ENCODE results near the gene SEC22C.

The SEC22C gene

DNA sequence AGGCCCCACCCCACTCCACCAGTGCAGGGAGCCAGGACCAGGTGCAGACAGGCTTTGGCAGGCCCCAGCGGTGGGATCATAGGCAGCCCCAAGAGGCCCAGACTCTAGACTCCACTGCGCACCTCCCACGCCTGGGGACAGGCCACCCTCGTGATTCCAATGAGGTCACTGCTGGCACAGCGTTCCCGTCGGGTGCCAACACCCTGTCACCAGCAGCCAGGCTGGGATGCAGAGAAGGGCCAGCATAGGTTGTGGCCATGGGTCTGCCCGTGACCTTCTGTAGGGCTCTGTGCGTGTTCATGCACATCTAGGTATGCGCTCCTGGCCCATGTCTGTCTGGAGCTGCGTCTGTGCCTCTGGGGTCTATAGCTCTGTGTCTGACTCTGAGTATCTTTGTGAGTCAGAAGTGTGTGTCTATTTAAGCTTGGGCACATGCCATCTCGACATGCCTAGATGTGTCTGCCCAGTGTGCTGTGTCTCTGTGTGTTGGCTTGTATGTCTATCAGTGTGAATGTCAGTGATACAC, 66.3 kb downstream of the SEC22C start:
- DNase-seq (ENCODE audit: low read depth): no peak
- no peak overlapping the region for H3K4me3 ChIP-seq (ENCODE audit: low read depth, low read length)
- TF ChIP-seq, protein P1, sequence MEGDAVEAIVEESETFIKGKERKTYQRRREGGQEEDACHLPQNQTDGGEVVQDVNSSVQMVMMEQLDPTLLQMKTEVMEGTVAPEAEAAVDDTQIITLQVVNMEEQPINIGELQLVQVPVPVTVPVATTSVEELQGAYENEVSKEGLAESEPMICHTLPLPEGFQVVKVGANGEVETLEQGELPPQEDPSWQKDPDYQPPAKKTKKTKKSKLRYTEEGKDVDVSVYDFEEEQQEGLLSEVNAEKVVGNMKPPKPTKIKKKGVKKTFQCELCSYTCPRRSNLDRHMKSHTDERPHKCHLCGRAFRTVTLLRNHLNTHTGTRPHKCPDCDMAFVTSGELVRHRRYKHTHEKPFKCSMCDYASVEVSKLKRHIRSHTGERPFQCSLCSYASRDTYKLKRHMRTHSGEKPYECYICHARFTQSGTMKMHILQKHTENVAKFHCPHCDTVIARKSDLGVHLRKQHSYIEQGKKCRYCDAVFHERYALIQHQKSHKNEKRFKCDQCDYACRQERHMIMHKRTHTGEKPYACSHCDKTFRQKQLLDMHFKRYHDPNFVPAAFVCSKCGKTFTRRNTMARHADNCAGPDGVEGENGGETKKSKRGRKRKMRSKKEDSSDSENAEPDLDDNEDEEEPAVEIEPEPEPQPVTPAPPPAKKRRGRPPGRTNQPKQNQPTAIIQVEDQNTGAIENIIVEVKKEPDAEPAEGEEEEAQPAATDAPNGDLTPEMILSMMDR (IDR thresholded peaks at IDR 0.05; ENCODE audit: insufficient read depth, low read depth, low read length, missing control alignments): no peak

DNA sequence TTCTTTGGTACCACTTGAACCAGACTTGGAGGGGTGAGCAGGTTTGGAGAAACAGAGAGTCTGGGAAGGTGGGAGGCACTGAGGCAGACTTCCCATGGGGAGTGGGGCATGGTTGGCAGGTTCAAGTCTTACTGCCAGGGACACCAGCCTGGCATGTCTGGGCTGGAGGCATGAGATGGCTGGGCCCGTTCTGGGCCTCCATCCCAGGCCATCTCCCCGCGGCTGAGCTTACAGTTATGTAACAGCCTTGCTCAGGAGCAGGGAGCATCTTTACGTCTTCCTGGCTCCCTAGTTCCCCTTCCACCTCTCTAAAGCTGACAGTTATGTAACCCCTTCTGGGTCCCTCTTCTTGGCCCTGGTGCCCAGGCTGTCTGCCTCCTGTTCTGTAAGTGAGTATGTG, 66.9 kb downstream of the SEC22C start:
- no peak overlapping the region for H3K4me3 ChIP-seq (ENCODE audit: low read depth, low read length)
- DNase-seq (ENCODE audit: low read depth): no peak
- TF ChIP-seq, protein P1 (IDR thresholded peaks at IDR 0.05; ENCODE audit: insufficient read depth, low read depth, low read length, missing control alignments): no peak

DNA sequence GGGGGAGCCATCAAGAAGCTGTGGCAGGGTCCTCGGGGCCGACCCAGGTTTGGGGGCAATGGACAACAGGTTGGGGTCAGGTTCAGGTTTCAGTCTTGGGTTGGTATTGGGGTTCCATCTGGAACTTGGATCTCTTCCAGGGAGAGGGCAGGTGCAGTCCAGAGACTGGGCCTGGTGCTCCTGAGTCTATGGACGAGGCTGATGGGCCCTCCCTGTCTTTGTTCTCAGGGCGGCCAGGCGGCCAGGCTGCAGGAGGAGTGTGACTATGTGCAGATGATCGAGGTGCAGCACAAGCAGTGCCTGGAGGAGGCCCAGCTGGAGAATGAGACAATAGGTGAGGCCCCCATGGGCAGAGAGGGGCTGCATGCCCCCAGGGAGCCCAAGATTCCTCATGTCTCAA, 68.2 kb downstream of the SEC22C start:
- H3K4me3 ChIP-seq (ENCODE audit: low read depth, low read length): no peak overlapping the region
- no peak for DNase-seq (ENCODE audit: low read depth)
- TF ChIP-seq, protein P1 (IDR thresholded peaks at IDR 0.05; ENCODE audit: insufficient read depth, low read depth, low read length, missing control alignments): no peak

DNA sequence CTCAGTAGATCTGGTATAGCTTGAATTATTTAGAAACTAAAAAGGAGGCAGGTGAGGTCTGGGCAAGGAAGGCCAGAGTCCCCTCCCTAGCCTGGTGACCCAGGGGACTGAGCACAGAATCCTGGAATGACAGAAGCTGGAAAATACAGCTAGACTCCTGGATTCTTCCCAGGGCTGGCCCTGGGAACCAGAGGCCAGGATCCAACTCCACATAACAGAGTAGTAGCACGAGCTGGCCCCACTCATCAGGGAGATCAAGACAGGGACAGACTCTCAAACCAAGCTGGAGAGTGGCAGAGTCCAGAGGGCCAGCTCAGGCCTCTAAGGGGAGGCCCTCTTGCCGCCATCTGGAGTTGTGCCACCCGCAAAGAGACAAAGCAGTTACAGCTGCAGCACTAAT, 68.6 kb downstream of the SEC22C start:
- H3K4me3 ChIP-seq (ENCODE audit: low read depth, low read length): no peak overlapping the region
- no peak for DNase-seq (ENCODE audit: low read depth)
- TF ChIP-seq, protein P1 (IDR thresholded peaks at IDR 0.05; ENCODE audit: insufficient read depth, low read depth, low read length, missing control alignments): no peak

DNA sequence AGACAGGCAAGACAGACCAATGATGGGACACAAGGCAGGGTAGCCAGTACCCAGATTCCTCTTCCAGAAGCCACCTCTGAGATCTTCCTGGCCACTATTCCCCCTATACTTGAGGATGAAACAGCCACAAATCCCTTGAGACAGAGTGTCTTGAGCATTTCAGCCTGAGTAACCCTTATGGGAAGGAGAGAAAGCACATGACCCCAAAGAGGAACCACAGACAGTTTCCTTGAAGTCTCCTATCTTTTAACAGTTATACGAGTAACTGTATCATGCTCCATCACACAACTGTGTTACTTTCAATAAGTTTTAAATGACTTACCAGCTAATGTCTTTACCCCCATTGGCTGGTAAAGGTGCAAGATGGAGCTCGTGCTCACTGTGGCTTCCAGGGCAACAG, 70.0 kb downstream of the SEC22C start:
- DNase-seq (ENCODE audit: low read depth): peak; percentile 29
- H3K4me3 ChIP-seq (ENCODE audit: low read depth, low read length): no peak overlapping the region
- TF ChIP-seq, protein P1 (IDR thresholded peaks at IDR 0.05; ENCODE audit: insufficient read depth, low read depth, low read length, missing control alignments): no peak

DNA sequence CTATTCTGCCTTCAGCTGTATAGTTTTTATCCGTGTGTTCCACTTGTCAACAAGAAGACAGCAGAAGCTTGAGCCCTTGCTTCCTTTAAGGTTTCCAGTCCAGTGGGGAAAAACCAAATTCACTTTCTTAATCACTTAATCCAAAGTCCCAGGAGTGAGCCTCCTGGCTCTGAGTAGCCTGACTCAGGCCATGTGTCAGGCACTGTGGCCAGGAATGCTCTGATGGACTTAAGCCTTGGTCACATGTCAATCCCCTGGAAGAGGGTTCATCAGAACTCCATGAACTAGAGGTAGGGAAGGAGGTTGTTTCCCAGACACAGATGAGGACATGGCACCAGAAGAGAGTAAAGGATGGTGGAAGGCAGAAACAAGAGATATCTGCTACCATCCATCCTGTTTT, 70.6 kb downstream of the SEC22C start:
- TF ChIP-seq, protein P1 (IDR thresholded peaks at IDR 0.05; ENCODE audit: insufficient read depth, low read depth, low read length, missing control alignments): no peak
- no peak for DNase-seq (ENCODE audit: low read depth)
- no peak overlapping the region for H3K4me3 ChIP-seq (ENCODE audit: low read depth, low read length)

DNA sequence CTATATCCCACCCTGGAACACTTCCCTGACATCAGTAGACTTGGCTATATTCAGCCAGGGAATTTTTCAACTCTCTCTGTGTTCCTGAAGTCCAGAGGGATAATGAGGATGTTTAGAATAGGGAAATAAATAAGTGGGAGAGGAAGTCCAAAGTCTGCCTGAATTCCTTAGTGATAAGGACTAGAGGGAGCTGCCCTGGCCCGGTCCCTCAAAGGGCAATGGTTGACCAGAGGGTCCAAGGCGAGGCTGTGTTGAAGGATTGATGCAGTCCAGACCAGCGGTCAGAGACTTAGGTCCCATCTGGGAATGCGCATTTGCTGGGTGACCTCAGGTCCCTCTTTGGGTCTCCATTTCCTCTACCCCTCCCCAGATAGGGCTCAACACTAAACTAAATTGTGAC, 71.4 kb downstream of the SEC22C start:
- no peak for DNase-seq (ENCODE audit: low read depth)
- TF ChIP-seq, protein P1 (IDR thresholded peaks at IDR 0.05; ENCODE audit: insufficient read depth, low read depth, low read length, missing control alignments): no peak
- H3K4me3 ChIP-seq (ENCODE audit: low read depth, low read length): no peak overlapping the region
